Left lobe of liver (tissue), 2 donors: ENCODE measurements around the gene KLRG1. TPM values are rescaled to one million over a fixed set of nuclear protein-coding genes. Genes with fewer than 3 reads are reported as not detected.

ENCODE experiments used
- ATAC-seq: fragments of 200-7000 bp; cut with Tn5 transposase; one replicate; pipeline ENCODE4 v1.9.1; 2020; ENCODE audit warnings: mild to moderate bottlenecking, moderate library complexity
- DNase-seq: peaks from one replicate; pipeline ENCODE4 v3.0.0-alpha.2; 2020; ENCODE audit warnings: low spot score
- total RNA-seq: library from RNA; stranded (reverse); gene quantifications from one replicate; pipeline ENCODE4 v1.2.1, GENCODE V29; 2021
- donor health status: DM: no; HTN: no; CAD: no; lungs with moderate emphysema.
- donor health status: DM: no; HTN: yes; CAD: no.

KLRG1 gene
- total RNA-seq, 1 donor from 2014 or later: 1.9 TPM

GRCh38 chr12:8985213-8985754 is 4.1 kb upstream of the KLRG1 start:
- DNase-seq: no peak
- ATAC-seq: no peak

DNA sequence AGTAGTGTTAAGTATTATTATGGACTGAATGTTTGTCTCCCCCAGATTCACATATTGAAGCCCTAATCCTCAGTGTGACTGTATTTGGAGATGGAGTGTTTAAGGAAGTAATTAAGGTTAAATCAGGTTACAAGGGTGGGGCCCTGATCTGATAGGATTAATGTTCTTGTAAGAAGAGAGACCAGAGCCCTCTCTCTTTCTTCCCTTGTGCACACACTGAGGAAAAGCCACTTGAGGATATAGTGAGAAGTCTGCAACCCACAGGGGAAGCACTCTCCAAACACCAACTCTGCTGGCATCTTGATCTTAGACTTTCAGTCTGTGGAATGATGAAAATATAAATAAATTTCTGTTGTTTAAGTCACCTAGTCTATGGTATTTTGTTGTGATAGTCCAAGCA is 2.2 kb upstream of the KLRG1 start:
- no peak for DNase-seq
- no peak for ATAC-seq

DNA sequence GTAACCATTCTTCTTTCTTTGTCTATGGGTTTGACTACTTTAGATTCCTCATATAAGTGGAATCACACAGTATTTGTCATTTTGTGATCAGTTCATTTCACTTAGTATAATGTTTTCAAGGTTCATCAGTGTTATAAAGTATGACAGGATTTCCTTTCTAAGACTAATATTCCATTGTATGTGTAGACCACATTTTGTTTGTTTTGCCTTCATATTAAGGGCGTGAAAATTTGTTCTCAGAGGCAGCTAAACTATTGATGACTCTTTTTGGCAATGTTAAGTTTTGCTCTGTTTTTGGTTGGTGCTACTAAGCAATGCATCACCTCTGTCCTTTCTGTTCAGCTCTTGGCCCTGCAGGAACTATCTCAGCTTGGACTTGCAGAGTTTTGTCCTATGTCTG is 1.7 kb upstream of the KLRG1 start:
- DNase-seq (no peak), ATAC-seq (no peak)

GRCh38 chr12:8991371-8992345 is 2.3 kb downstream of the KLRG1 start:
- DNase-seq (no peak), ATAC-seq (peak; percentile 32)

DNA sequence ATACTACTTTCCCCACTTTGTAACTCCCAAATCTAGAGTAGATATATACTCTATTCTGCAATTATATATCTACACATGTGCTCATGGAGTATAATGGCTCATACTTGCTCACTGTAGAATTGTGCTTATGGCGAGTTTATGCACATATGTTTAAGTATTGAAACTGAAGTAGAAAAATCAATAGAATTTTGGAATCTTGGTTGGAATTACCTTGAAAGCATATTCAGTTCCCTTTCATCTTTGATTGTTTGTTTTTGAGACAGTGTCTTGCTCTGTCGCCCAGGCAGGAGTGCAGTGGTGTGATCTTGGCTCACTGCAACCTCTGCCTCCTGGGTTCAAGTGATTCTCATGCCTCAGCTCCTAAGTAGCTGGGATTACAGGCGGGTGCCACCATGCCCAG is 4.5 kb downstream of the KLRG1 start:
- DNase-seq (no peak), ATAC-seq (no peak)

DNA sequence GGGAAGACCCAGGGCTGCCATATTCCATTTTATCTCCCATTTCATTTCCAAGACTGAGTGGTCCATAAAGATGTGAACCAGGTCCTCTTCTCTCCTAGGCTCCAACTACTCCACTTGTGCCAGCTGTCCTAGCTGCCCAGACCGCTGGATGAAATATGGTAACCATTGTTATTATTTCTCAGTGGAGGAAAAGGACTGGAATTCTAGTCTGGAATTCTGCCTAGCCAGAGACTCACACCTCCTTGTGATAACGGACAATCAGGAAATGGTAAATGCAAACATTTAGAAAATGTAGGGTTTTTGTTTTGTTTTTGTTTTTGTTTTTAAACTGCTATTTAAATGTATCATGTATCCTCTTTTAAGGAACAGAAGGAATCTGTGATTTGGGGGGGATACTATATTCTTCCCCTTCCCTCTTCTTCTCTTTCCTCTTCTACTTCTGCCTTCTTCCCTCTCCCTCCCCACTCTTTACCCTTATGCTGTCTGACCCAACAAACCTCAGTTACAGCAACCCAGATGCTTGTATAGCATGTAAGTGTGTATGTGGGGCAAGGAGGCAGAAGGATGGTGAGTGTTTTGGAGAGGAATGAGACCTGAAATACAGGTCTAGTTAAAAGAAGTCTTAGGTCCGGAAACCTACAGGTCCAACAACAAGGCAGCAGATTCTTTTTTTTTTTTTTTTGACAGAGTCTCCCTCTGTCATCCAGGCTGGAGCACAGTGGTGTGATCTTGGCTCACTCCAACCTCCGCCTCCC is 5.9 kb downstream of the KLRG1 start:
- DNase-seq: no peak
- ATAC-seq: no peak

DNA sequence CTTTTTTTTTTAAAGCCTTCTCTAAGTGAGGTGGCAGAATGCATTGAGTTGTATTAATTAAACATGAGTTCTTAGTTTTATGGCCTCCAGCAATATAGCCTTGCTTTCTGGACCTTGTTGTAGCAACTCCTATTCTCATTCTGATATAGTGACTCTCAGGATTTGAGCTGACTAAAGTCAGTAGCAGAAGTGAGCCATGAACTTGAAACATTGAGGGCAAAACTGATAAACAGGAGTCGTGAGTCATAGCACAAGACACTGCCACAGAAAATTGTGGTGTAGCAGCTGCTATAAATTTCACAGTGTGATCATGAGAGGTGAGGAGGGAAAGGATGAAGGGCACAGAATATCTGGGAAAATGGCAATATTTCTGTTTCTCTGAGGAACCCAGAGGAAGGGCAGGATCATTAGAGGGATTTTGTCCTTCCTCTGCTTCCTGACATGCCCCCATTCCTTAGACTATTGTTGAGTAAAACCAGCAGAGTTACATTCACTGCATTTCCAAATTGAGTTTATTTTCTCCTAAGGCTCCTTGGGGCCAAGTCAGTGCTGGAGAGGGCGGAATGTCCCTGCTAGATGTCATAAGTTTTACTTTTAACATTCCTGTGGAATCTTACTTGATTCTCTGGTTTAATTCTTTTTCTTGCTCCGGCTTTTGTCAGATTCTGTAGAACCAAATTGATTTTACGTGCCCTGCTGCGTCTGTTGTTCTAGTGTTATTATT is 7.5 kb downstream of the KLRG1 start:
- DNase-seq (no peak), ATAC-seq (no peak)

GRCh38 chr12:9001233-9001632 is 11.9 kb downstream of the KLRG1 start:
- DNase-seq (no peak), ATAC-seq (no peak)

DNA sequence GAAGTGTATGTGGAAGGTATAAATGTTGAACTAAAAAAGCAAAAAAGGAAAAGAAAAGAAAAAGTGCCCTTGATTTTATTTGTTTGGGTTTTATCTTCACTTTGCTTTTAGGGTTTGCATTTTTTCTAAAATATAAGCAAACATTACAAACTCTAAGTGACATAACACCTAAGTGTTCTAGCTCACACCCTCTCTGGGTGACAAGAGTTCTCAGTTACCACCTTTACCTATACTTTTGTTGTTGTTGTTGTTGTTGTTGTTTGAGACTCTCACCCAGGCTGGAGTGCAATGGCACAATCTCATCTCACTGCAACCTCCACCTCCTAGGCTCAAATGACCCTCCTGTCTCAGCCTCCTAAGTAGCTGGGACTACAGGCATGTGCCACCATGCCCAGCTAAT is 13.0 kb downstream of the KLRG1 start:
- ATAC-seq (no peak), DNase-seq (no peak)

DNA sequence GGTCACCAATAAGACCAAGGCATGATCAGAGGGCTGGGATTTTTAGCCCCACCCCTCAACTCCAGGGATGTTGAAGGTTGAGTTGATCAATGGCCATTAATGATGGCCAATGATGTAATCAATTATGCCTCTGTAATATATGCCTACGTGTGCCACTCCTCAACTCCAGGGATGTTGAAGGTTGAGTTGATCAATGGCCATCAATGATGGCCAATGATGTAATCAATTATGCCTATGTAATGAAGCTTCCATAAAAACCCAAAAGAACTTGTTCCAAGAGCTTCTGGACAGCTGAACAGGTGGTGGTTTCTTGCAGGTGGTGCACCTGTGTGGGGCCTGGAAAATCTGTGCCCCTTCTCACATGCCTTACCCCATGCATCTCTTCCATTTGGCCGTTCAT is 33.2 kb downstream of the KLRG1 start:
- ATAC-seq (no peak), DNase-seq (no peak)

DNA sequence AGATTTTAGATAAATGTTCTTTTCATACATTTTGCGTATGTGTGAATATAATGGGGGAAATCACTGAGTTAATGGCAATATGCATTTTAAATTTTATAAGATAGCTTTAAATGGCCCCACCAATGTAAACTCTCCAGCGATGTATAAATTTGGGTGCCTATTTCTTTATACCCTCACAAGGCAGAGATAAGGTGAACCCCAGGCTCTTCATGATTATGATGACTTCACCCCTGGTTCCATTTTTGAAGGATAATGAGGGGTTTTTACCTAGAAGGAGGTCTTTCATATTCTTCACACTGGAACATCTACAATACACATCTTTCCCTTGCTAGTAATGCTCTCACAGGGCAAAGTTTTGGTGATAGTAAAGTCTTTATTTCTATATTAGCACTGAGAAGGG is 35.2 kb downstream of the KLRG1 start:
- no peak for ATAC-seq
- no peak for DNase-seq

- DNase-seq (no peak), ATAC-seq (no peak)
Measured at GRCh38 chr12:9027161-9028059, 38.1 kb downstream of the KLRG1 start.

DNA sequence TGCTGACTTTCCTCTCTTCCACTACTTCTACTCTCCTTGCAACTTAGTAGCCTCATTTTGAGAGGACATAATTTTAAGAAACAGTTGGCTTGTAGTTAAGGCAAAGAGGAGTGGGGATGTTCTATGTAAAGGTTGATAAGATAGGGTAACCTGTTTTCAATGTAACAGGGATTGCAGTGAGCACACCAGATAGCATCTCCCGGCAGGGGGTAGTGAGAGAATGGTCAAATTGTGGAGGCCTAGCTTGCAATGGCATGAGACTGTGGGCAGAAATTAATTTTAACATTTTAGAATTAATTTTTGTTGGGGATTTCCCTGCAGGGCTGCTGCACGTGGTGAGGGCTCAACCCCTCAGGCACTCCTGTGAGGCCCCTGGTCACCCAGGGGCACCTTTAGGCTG is 41.4 kb downstream of the KLRG1 start:
- DNase-seq (no peak), ATAC-seq (no peak)

- ATAC-seq: no peak
- no peak for DNase-seq
Measured at GRCh38 chr12:9032202-9032964, 43.0 kb downstream of the KLRG1 start.

DNA sequence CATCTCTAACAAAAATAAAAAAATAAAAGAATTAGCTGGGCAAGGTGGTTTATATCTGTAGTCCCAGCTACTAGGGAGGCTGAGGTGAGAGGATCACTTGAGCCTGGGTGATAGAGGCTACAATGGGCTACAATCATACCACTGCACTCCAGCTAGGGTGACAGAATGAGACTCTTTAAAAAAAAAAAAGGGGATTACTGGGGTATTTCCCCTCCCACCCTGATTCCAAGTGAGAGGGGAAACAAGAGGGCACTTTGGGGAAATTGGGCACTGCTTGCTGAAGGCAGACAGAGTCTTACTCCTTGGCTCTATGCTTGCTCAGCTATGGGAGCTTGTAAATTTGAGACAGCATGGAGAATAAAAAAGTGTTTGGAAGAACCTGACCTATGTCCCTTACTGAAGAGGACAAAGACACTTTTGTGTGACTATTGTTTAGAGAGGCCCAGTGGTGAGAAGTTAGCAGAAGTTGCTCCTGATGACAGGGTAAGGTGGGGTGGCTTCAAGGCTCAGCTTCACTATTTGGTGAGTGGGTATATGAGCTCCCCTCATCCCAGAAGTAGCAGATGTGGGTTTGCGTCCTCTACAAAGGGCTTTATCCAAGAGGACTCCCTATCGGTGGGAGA is 44.0 kb downstream of the KLRG1 start:
- ATAC-seq (no peak), DNase-seq (no peak)

GRCh38 chr12:9034095-9034494 is 44.7 kb downstream of the KLRG1 start:
- DNase-seq: no peak
- no peak for ATAC-seq

- DNase-seq (no peak), ATAC-seq (no peak)
Measured at GRCh38 chr12:9036227-9036626, 46.9 kb downstream of the KLRG1 start.

DNA sequence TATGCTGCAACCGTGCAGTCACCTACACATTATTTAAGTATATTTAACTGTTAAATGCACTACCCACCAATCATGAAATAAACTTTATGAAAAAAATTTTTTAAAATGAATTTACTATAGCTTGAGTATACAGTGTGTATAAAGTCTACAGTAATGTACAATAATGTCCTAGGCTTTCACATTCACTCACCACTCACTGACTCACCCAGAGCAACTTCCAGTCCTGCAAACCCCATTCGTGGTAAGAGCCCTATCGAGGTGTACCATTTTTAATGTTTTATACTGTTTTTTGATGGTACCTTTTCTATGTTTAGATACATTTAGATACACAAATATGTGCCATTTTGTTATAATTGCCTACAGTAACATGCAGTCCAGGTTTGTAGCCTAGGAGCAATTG is 48.1 kb downstream of the KLRG1 start:
- DNase-seq (no peak), ATAC-seq (no peak)

- DNase-seq (no peak), ATAC-seq (peak; percentile 91)
Measured at GRCh38 chr12:9039397-9039977, 50.1 kb downstream of the KLRG1 start.
